Stimulated activated effector memory CD8-positive, alpha-beta T cell treated with anti-CD3 and anti-CD28 coated beads, Interleukin-12 subunit alpha, Interleukin-12 subunit beta, amount 100 ng/mL, for 72 hours (primary cell): ENCODE results near the gene WDR13.
A peak's percentile ranks its signal among the peaks of the same experiment; 100 is the strongest.
"Not testable (repeated sequence)": the region's sequence is repeated elsewhere in the genome, so short reads cannot be mapped to it uniquely, and the experiment has no call there.

Experiments
- ATAC-seq: fragments of 150-1000 bp; cut with Tn5 transposase; 2 replicates; pipeline ENCODE4 v1.10.0; 2021
- DNase-seq, 2 donors: peaks; one replicate each; pipeline ENCODE4 v3.0.0; 2021 to 2022; ENCODE audit warnings: low spot score in 2 of 2
- H3K27ac Mint-ChIP-seq: one replicate; pipeline ENCODE4 v1.8.0; 2022; ENCODE audit warnings: mild to moderate bottlenecking, mixed read lengths
- H3K36me3 Mint-ChIP-seq: one replicate; pipeline ENCODE4 v1.8.0; 2022; ENCODE audit warnings: mild to moderate bottlenecking, mixed read lengths
- H3K4me1 Mint-ChIP-seq: one replicate; pipeline ENCODE4 v1.8.0; 2022; ENCODE audit warnings: mixed read lengths
- H3K4me3 Mint-ChIP-seq: one replicate; pipeline ENCODE4 v1.8.0; 2022; ENCODE audit warnings: mild to moderate bottlenecking, mixed read lengths
- H3K9me3 Mint-ChIP-seq: one replicate; pipeline ENCODE4 v1.8.0; 2022; ENCODE audit warnings: mixed read lengths

The WDR13 gene

DNA sequence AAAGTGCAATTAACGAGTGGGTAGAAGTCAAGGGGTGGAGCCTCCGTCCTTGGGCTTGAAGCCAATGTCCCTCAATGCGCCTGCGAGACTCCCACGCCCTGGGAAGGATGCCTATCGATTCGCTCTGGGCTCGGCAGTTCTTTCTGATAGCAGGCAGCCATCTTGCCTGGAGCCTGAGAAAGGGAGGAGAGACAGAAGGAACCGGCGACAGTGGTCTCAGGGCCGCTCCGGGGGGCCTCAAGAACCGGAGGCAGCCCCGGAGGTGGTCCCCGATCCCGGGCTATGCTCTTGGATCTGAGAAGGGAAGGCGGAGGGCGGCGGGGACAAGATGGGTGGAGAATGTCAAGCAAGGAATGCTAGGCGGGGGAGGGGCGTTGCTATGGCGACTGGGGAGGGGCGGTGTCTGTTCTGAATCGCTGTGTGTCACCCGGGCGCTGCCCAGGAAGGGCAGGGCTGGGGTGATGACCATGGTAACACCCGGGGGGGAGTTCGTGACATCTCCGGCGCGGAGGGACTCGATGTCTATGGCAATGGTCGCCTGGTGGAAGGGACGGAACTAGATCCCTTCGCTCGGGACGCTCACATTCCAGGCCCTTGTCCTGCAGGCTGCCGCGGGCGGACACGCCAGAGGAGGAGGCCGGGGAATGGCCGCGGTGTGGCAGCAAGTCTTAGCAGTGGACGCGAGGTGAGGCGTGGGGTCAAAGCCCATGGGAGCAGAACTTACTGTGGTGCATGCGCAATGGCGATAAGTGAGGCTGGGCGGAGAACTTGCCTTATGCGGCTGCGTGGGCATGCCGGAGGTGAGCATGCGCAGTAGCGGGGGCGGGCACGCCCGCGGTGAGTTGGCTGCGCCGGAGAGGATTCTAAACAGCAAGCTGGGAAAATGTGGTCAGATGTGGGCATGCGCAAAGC lies at the start of gene WDR13:
Gene WDR13 (plus strand): TSS at position 140 of the 912 bp plus-strand sequence. CDS start 505 bp downstream, at position 645.
- peaks cover 18% of the 10 kb centered on the region for H3K4me1 Mint-ChIP-seq
- H3K4me3 Mint-ChIP-seq, result peak within 1 kb of the TSS; percentile 96
- ATAC-seq, result peak; percentile 93
- H3K9me3 Mint-ChIP-seq, result no peaks in the 10 kb centered on the region
- peak; percentile 72 to 91 for DNase-seq
- H3K36me3 Mint-ChIP-seq, result peaks cover 23% of the 10 kb centered on the region
- H3K27ac Mint-ChIP-seq, result peak within 1 kb of the TSS; percentile 100

DNA sequence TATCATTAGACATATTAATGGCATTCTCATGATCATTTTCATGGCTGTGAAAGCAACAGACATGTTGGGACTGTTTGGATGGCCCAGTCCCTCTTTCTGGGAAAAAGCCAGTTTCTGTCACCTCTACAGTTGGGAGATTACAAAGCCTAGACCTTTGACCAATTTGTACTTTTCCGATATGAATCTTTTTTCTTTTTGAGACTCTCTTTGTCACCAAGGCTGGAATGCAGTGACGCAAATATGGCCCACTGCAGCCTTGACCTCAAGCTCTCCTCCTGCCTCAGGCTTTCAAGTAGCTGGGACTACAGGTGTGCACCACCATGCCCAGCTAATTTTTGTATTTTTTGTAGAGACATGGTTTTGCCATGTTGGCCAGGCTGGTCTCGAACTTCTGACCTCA lies 48.4 kb upstream of the WDR13 start:
- Mint-ChIP-seq H3K36me3 (peaks cover 100% of the 10 kb centered on the region), H3K4me3 (no peak overlapping the region), H3K9me3 (no peaks in the 10 kb centered on the region), H3K4me1 (no peaks in the 10 kb centered on the region), H3K27ac (no peak overlapping the region)
- ATAC-seq, result no peak
- no peak for DNase-seq

DNA sequence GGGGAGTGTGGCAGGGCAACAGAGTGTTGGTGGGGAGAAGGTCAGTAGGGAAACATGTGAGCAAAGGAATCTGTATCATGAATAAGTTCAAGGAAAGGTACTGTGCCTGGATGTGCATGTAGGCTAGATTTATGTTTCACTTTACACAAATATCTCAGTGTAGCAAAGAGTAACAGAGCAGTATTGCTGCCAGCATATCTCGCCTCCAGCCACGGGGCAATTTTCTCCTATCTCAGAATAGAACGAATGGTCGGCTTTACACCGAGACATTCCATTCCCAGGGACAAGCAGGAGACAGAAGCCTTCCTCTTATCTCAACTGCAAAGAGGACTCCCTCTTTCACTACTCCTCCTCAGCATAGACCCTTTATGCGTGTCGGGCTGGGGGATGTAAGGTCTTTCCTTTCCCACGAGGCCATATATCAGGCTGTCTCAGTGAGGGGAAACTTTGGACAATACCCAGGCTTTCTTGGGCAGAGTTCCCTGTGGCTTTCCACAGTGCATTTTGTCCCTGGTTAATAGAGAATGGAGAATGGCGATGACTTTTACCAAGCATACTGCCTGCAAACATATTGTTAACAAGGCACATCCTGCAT lies 41.5 kb upstream of the WDR13 start:
- H3K4me1 Mint-ChIP-seq, H3K4me3 Mint-ChIP-seq, DNase-seq, H3K9me3 Mint-ChIP-seq, ATAC-seq: not testable (repeated sequence)
- Mint-ChIP-seq H3K36me3 (peaks cover 94% of the 10 kb centered on the region), H3K27ac (peak overlapping the region; percentile 1)

- peaks cover 87% of the 10 kb centered on the region for H3K36me3 Mint-ChIP-seq
- peak; percentile 100 for ATAC-seq
Observed at GRCh38 chrX:48558271-48558670, 39.0 kb upstream of the WDR13 start.

DNA sequence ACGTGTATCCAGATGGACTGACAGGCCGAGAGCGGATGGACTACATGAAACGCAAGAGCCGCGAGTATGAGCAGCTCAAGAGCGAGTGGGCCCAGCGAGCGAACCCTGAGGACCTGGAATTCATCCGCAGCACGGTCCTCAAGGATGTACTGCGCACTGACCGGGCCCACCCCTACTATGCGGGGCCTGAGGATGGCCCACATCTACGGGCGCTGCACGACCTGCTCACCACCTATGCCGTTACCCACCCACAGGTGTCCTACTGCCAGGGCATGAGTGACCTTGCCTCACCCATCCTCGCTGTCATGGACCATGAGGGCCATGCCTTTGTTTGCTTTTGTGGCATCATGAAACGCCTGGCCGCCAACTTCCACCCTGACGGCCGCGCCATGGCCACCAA lies 37.7 kb upstream of the WDR13 start:
- Mint-ChIP-seq H3K4me1 (no peaks in the 10 kb centered on the region), H3K27ac (no peak overlapping the region), H3K9me3 (no peaks in the 10 kb centered on the region), H3K36me3 (peaks cover 73% of the 10 kb centered on the region), H3K4me3 (no peak overlapping the region)
- DNase-seq (no peak), ATAC-seq (no peak)

More at GRCh38 chrX:48558271-48558670, 39.0 kb upstream of the WDR13 start:
- Mint-ChIP-seq H3K27ac (peak overlapping the region; percentile 79), H3K4me1 (no peaks in the 10 kb centered on the region), H3K4me3 (no peak overlapping the region), H3K9me3 (no peaks in the 10 kb centered on the region)
- DNase-seq, result no peak

GRCh38 chrX:48560056-48560455 lies 37.2 kb upstream of the WDR13 start:
- H3K4me1 Mint-ChIP-seq, result no peaks in the 10 kb centered on the region
- H3K4me3 Mint-ChIP-seq, result no peak overlapping the region
- DNase-seq, result no peak
- peak overlapping the region; percentile 75 for H3K27ac Mint-ChIP-seq
- peaks cover 69% of the 10 kb centered on the region for H3K36me3 Mint-ChIP-seq
- ATAC-seq, result no peak
- H3K9me3 Mint-ChIP-seq, result no peaks in the 10 kb centered on the region

- no peaks in the 10 kb centered on the region for H3K9me3 Mint-ChIP-seq
- H3K27ac Mint-ChIP-seq, result peak overlapping the region; percentile 75
- no peak for DNase-seq
- H3K4me3 Mint-ChIP-seq, result no peak overlapping the region
- no peak for ATAC-seq
- H3K36me3 Mint-ChIP-seq, result peaks cover 66% of the 10 kb centered on the region
- H3K4me1 Mint-ChIP-seq, result no peaks in the 10 kb centered on the region
Observed at GRCh38 chrX:48560681-48561080, 36.6 kb upstream of the WDR13 start.

- peaks cover 8% of the 10 kb centered on the region for H3K4me1 Mint-ChIP-seq
- H3K4me3 Mint-ChIP-seq, result no peak overlapping the region
- peak overlapping the region; percentile 61 for H3K27ac Mint-ChIP-seq
- ATAC-seq, result peak; percentile 86
- no peaks in the 10 kb centered on the region for H3K9me3 Mint-ChIP-seq
- H3K36me3 Mint-ChIP-seq, result peaks cover 21% of the 10 kb centered on the region
- peak in 1 of 2 donors; percentile 56 for DNase-seq
Observed at GRCh38 chrX:48569958-48570357, 27.3 kb upstream of the WDR13 start.

DNA sequence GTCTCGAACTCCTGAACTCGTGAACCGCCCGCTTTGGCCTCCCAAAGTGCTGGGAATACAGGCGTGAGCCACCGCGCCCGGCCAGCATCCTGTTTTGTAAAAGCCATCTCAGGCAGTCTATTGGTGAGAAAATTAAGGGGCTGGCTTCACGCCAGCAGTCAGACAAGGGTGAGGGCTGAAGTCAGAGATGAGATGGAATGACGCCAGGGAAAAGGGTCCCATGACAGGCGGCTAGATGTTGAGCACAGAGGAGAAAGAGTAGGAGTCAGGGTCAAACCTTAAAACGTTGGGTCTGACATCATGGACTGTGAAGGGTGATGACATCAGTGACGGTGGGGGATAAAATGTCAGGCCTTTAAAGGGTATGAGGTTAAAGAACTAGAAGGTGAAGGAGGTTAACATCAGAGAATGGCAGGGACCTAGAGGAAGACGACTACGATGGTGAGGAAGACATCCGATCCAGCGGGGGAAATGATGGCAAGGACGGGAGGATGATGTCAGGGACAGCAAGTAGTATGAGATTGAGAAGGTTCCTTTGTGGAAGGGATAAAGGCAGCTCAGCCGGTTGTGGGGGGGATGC lies 23.5 kb upstream of the WDR13 start:
- Mint-ChIP-seq H3K27ac (peak overlapping the region; percentile 100), H3K36me3 (peaks cover 53% of the 10 kb centered on the region), H3K4me3 (peak overlapping the region; percentile 94), H3K4me1 (peaks cover 24% of the 10 kb centered on the region), H3K9me3 (no peaks in the 10 kb centered on the region)
- DNase-seq (no peak), ATAC-seq (peak; percentile 2)

- H3K36me3 Mint-ChIP-seq, result peaks cover 61% of the 10 kb centered on the region
- DNase-seq (peak; percentile 61 to 92), ATAC-seq (peak; percentile 91)
- H3K9me3 Mint-ChIP-seq, result no peaks in the 10 kb centered on the region
- peaks cover 29% of the 10 kb centered on the region for H3K4me1 Mint-ChIP-seq
- H3K4me3 Mint-ChIP-seq, result peak within 1 kb of the TSS; percentile 94
- H3K27ac Mint-ChIP-seq, result peak within 1 kb of the TSS; percentile 100
Observed at GRCh38 chrX:48574270-48575266, 22.7 kb upstream of the WDR13 start, which contains the start of gene RBM3. Gene RBM3, plus strand, starts transcription at chrX:48574484. Its CDS starts 697 bp downstream, at chrX:48575181.

- Mint-ChIP-seq H3K4me1 (peaks cover 29% of the 10 kb centered on the region), H3K27ac (peak overlapping the region; percentile 100), H3K36me3 (peaks cover 67% of the 10 kb centered on the region), H3K4me3 (peak overlapping the region; percentile 94), H3K9me3 (no peaks in the 10 kb centered on the region)
- ATAC-seq (no peak), DNase-seq (no peak)
Observed at GRCh38 chrX:48575642-48576041, 21.6 kb upstream of the WDR13 start.

GRCh38 chrX:48576108-48576507 lies 21.2 kb upstream of the WDR13 start:
- Mint-ChIP-seq H3K4me1 (peaks cover 29% of the 10 kb centered on the region), H3K27ac (peak overlapping the region; percentile 100), H3K36me3 (peaks cover 67% of the 10 kb centered on the region), H3K9me3 (no peaks in the 10 kb centered on the region), H3K4me3 (peak overlapping the region; percentile 94)
- no peak for ATAC-seq
- DNase-seq, result no peak

GRCh38 chrX:48578661-48579128 lies 18.6 kb upstream of the WDR13 start:
- Mint-ChIP-seq H3K36me3 (peaks cover 65% of the 10 kb centered on the region), H3K9me3 (no peaks in the 10 kb centered on the region), H3K4me1 (peaks cover 26% of the 10 kb centered on the region), H3K27ac (peak overlapping the region; percentile 64), H3K4me3 (no peak overlapping the region)
- no peak for ATAC-seq
- DNase-seq, result no peak

DNA sequence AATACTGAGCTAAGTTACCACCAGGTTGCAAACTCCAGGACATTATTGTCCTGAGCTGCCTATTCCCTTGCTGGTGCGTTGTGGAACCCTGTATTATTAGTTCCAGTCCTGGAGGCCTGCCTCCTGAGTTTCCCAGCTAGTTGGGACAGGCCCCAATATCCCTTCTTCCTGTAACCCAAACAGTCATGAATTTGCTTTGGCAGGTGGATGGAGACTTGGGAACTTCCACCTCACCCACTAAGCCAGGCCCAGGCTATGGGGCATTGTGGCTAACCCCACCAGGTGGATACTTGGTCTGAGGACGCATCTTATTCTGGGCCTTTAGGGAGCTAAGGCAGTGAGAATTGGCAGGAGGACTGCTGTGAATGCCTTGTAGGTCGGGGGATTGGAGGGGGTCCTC lies 18.0 kb upstream of the WDR13 start:
- H3K9me3 Mint-ChIP-seq, result no peaks in the 10 kb centered on the region
- no peak overlapping the region for H3K4me3 Mint-ChIP-seq

More for the DNA sequence above, 18.0 kb upstream of the WDR13 start:
- Mint-ChIP-seq H3K36me3 (peaks cover 60% of the 10 kb centered on the region), H3K4me1 (peaks cover 21% of the 10 kb centered on the region), H3K27ac (peak overlapping the region; percentile 64)
- DNase-seq (no peak), ATAC-seq (no peak)
